IMR-90 (cell line): ENCODE measurements around the gene EXOC8. TPM values are rescaled to one million over a fixed set of nuclear protein-coding genes. Genes with fewer than 3 reads are reported as not detected.

ENCODE experiments used
- ATAC-seq: fragments of 200-7000 bp; cut with Tn5 transposase; 2 replicates; pipeline ENCODE4 v1.9.1; 2020; ENCODE audit warnings: low read depth, mild to moderate bottlenecking, moderate library complexity
- BruUV-seq: library from RNA; stranded (reverse); fragments of 400-500 nt; replicated peaks from 2 replicates; lab custom pipeline; 2021; lab: Mats Ljungman, UMichigan
- CTCF ChIA-PET: fragments of 300-600 bp; formaldehyde crosslinking; extraction: SDS; loops from one replicate; lab custom pipeline; 2021; ENCODE audit warnings: antibody characterized with exemption; lab: Yijun Ruan, JAX
- POLR2A ChIA-PET: fragments of 300-600 bp; sonication (Branson Sonifier 250); formaldehyde crosslinking; loops from one replicate; lab custom pipeline; 2022; ENCODE audit warnings: antibody characterized with exemption; ENCODE audit not compliant: unreplicated experiment; lab: Charles Lee
- DNase-seq: peaks from one replicate; pipeline ENCODE4 v3.0.0; 2013
- H2AFZ ChIP-seq: replicated peaks from 2 replicates; pipeline ENCODE3; 2013; ENCODE audit warnings: low read length, mild to moderate bottlenecking; ENCODE audit not compliant: poor library complexity
- H2AK5ac ChIP-seq: 2 replicates; pipeline ENCODE4 v1.6.1; 2013; ENCODE audit warnings: low read depth, low read length, inconsistent platforms
- H2AK9ac ChIP-seq: replicated peaks from 2 replicates; pipeline ENCODE3; 2013; ENCODE audit warnings: mild to moderate bottlenecking, low read depth, low read length, moderate library complexity; ENCODE audit not compliant: poor library complexity
- H2BK120ac ChIP-seq: 2 replicates; pipeline ENCODE4 v1.6.1; 2013; ENCODE audit warnings: low read depth, low read length, inconsistent platforms
- H2BK15ac ChIP-seq: 3 replicates; pipeline ENCODE4 v1.6.1; 2013; ENCODE audit warnings: low read depth, low read length, inconsistent platforms
- H2BK20ac ChIP-seq: 2 replicates; pipeline ENCODE4 v1.6.1; 2013; ENCODE audit warnings: low read depth, mild to moderate bottlenecking, inconsistent platforms, low read length, moderate library complexity
- H2BK5ac ChIP-seq: 2 replicates; pipeline ENCODE4 v1.6.1; 2013; ENCODE audit warnings: mild to moderate bottlenecking, low read depth, low read length, inconsistent platforms; ENCODE audit not compliant: poor library complexity, severe bottlenecking
- H3K14ac ChIP-seq: replicated peaks from 2 replicates; pipeline ENCODE4 v1.6.1; 2013; ENCODE audit warnings: low read depth, low read length, inconsistent platforms
- H3K18ac ChIP-seq: 2 replicates; pipeline ENCODE4 v1.6.1; 2013; ENCODE audit warnings: low read depth, low read length, control low read depth
- H3K23ac ChIP-seq: 2 replicates; pipeline ENCODE4 v1.6.1; 2013; ENCODE audit warnings: low read depth, low read length, inconsistent platforms
- H3K27ac ChIP-seq: 2 replicates; pipeline ENCODE4 v1.5.1; 2013; ENCODE audit warnings: mild to moderate bottlenecking, control low read depth, low read length; ENCODE audit not compliant: insufficient read depth
- H3K27me3 ChIP-seq: 2 replicates; pipeline ENCODE4 v1.6.1; 2013; ENCODE audit warnings: low read length; ENCODE audit not compliant: control insufficient read depth, insufficient read depth
- H3K36me3 ChIP-seq: 2 replicates; pipeline ENCODE4 v1.6.1; 2013; ENCODE audit warnings: low read length, mixed read lengths; ENCODE audit not compliant: control insufficient read depth, insufficient read depth
- H3K4ac ChIP-seq: 2 replicates; pipeline ENCODE4 v1.6.1; 2013; ENCODE audit warnings: low read depth, low read length, inconsistent platforms
- H3K4me1 ChIP-seq: 2 replicates; pipeline ENCODE4 v1.6.1; 2013; ENCODE audit warnings: low read length, mixed read lengths; ENCODE audit not compliant: control insufficient read depth, insufficient read depth
- H3K4me2 ChIP-seq: 2 replicates; pipeline ENCODE4 v1.6.1; 2013; ENCODE audit warnings: low read depth, mild to moderate bottlenecking, control low read depth, low read length, moderate library complexity
- H3K4me3 ChIP-seq: 2 replicates; pipeline ENCODE4 v1.5.1; 2013; ENCODE audit warnings: low read depth, mild to moderate bottlenecking, control low read depth, low read length, moderate library complexity; ENCODE audit not compliant: insufficient read depth
- H3K56ac ChIP-seq: 2 replicates; pipeline ENCODE4 v1.6.1; 2013; ENCODE audit warnings: low read length, inconsistent platforms; ENCODE audit not compliant: insufficient read depth; ENCODE audit errors: extremely low read depth
- H3K79me1 ChIP-seq, 2 experiments: 2 replicates each; pipeline ENCODE4 v1.6.1; 2013; ENCODE audit warnings: low read length in 2 of 2, inconsistent platforms in 1 of 2, low read depth in 1 of 2
- H3K9ac ChIP-seq: 2 replicates; pipeline ENCODE4 v1.6.1; 2013; ENCODE audit warnings: low read depth, low read length, control low read depth
- H3K9me1 ChIP-seq: 2 replicates; pipeline ENCODE4 v1.6.1; 2013; ENCODE audit warnings: low read length, inconsistent platforms; ENCODE audit not compliant: insufficient read depth
- H3K9me3 ChIP-seq: 2 replicates; pipeline ENCODE4 v1.6.1; 2013; ENCODE audit warnings: low read length; ENCODE audit not compliant: control insufficient read depth, insufficient read depth
- H4K20me1 ChIP-seq: 2 replicates; pipeline ENCODE4 v1.6.1; 2013; ENCODE audit warnings: low read length, inconsistent platforms; ENCODE audit not compliant: insufficient read depth
- H4K5ac ChIP-seq: 2 replicates; pipeline ENCODE4 v1.6.1; 2013; ENCODE audit warnings: mild to moderate bottlenecking, low read depth, low read length, control low read depth
- H4K8ac ChIP-seq, 2 experiments: 2 replicates each; pipeline ENCODE4 v1.6.1; 2013; ENCODE audit warnings: low read depth in 2 of 2, low read length in 2 of 2, control low read depth in 1 of 2, inconsistent platforms in 1 of 2
- H4K91ac ChIP-seq: 2 replicates; pipeline ENCODE4 v1.6.1; 2013; ENCODE audit warnings: low read depth, low read length, inconsistent platforms; ENCODE audit not compliant: insufficient read depth
- BHLHE40 ChIP-seq: fragments of 150-350 bp; IDR thresholded peaks from 2 replicates; pipeline ENCODE4 v1.6.1; 2016; ENCODE audit warnings: mild to moderate bottlenecking, low read depth, low read length
- MAFK ChIP-seq: IDR thresholded peaks from 2 replicates; pipeline ENCODE4 v1.6.1; 2012; ENCODE audit warnings: low read depth, low read length, improper control_type of control experiment
- MAZ ChIP-seq: IDR thresholded peaks from 2 replicates; pipeline ENCODE4 v1.6.1; 2012; ENCODE audit warnings: low read depth, mild to moderate bottlenecking, low read length, improper control_type of control experiment, moderate library complexity, borderline replicate concordance
- NFE2L2 ChIP-seq: fragments of 150-350 bp; IDR thresholded peaks from 2 replicates; pipeline ENCODE4 v1.6.1; 2016; ENCODE audit warnings: low read depth, mild to moderate bottlenecking, low read length
- WGBS, 2 experiments: methylation state at CpG; one replicate each; pipeline versions ENCODE4 v1.1.5 to v1.1.7; 2013; ENCODE audit warnings: missing lambda C conversion rate in 2 of 2; ENCODE audit not compliant: insufficient read length in 1 of 2; ENCODE audit errors: extremely low coverage in 2 of 2; 5-methylcytosine and 5-hydroxymethylcytosine counted together
- dilution Hi-C: fragments of 300-500 bp; cut with HindIII; formaldehyde crosslinking; loops from one replicate; pipeline ENCODE4 v1.14.3; 2018; ENCODE audit warnings: low sequenced_read_pairs; ENCODE audit not compliant: unreplicated experiment
- in situ Hi-C: fragments of 300-500 bp; cut with MboI; formaldehyde crosslinking; loops from 3 replicates; pipeline ENCODE4 v1.14.3; 2019; ENCODE audit warnings: low sequenced_read_pairs, inconsistent platforms, mixed read lengths
- intact Hi-C: fragments of 100-400 bp; cut with micrococcal nuclease; formaldehyde crosslinking; loops from 2 replicates; pipeline ENCODE4 v1.10.0; 2022
- polyA plus RNA-seq, 3 experiments: library from polyadenylated mRNA; depleted of rRNA; stranded (reverse); fragments of >200 nt; gene quantifications; 2 replicates each; pipeline ENCODE4 v1.2.3, GENCODE V29; 2012; ENCODE audit warnings: low replicate concordance in 1 of 3
- total RNA-seq: library from RNA; depleted of rRNA; stranded (reverse); fragments of >200 nt; gene quantifications from 2 replicates; pipeline ENCODE4 v1.2.3, GENCODE V29; 2012
- TF ChIP-seq, protein P1 (sequence below): fragments of 150-350 bp; IDR thresholded peaks from 2 replicates; pipeline ENCODE4 v1.6.1; 2016; ENCODE audit warnings: low read depth, mild to moderate bottlenecking, low read length, moderate library complexity, borderline replicate concordance

The EXOC8 gene
- total and polyA plus RNA-seq, 2 of the 4 experiments (the other 2 are of a cell fraction) = 2.6 to 11.5 TPM

DNA sequence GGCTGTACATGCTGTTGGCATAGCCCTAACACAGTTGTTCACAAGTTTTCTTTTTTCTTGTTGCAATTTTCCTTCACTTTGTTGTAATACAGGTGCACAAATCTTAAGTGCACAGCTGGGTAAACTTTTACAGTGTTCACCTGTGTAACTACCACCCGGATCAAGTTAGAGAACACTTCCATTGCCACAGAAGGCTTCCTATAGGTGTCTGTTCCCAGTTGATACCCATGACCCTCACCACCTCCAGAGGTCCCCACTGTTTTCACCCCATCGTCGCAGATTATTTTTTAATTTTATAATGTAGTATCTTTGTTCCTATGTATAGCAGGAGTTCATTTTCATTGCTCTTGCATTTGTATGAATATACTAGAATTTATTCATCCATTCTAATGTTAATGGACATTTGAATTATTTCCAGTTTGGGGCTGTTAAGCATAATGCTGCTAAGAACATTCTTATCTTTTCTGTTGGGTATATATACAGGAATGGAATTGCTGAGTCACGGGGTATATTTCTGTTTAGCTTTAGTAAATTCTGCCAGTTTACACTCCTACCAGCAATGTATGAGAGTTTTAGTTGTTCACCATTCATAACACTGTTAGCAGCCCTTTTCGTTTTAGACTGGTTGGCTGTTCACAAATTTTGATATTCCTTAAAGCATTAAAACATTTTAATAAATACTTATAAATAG is 16.8 kb upstream of the EXOC8 start:
- Histone ChIP-seq H2BK120ac (no peak overlapping the region), H2AFZ (no peak overlapping the region), H3K27me3 (no peaks in the 10 kb centered on the region), H3K36me3 (peaks cover 3% of the 10 kb centered on the region; the same call in 1 of the 2 replicates), H3K23ac (no peak overlapping the region), H3K27ac (peak overlapping the region; percentile 88; the same call in 1 of the 2 replicates), H3K18ac (peak overlapping the region; percentile 20), H4K20me1 (no peaks in the 10 kb centered on the region), H4K5ac (no peak overlapping the region), H3K4me1 (peaks cover 5% of the 10 kb centered on the region), H2BK15ac (no peak overlapping the region), H2AK9ac (no peak overlapping the region), H3K14ac (no peak overlapping the region), H3K4me3 (no peak overlapping the region), H4K91ac (no peak overlapping the region), H3K9me1 (no peaks in the 10 kb centered on the region), H4K8ac (no peak overlapping the region), H3K9ac (no peak overlapping the region), H3K56ac (no peak overlapping the region), H3K9me3 (no peaks in the 10 kb centered on the region), H3K4me2 (peak overlapping the region; percentile 37; the same call in 1 of the 2 replicates), H3K4ac (peak overlapping the region; percentile 54; the same call in 1 of the 2 replicates), H2AK5ac (peak overlapping the region; percentile 23; the same call in 1 of the 2 replicates), H2BK20ac (peak overlapping the region; percentile 81; the same call in 1 of the 2 replicates), H3K79me1 (peaks cover 12 to 16% of the 10 kb centered on the region in 2 experiments), H2BK5ac (peak overlapping the region; percentile 7)
- dilution Hi-C loops (no loop called here), in situ Hi-C loops (no loop called here), intact Hi-C loops (loop anchor here (5.0 kb wide), 1 partner anchor 403 kb away; no protein-coding TSS in a partner anchor)
- no CpG with 5 or more reads among the region's 5 CpGs for WGBS, 2 experiments
- no TSS peak for BruUV-seq
- ATAC-seq (peak; percentile 86), DNase-seq (peak; percentile 75)
- ChIA-PET POLR2A (no interaction called here), CTCF (interaction anchor here (0.6 to 1.0 kb wide), 4 partner anchors 13 to 1053 kb away, joined by 3 to 4 read pairs (median 3); no protein-coding TSS in a partner anchor)
- TF ChIP-seq NFE2L2 (peak; percentile 97), MAFK (peak; percentile 83), MAZ (no peak), BHLHE40 (no peak)
- TF ChIP-seq, protein P1, sequence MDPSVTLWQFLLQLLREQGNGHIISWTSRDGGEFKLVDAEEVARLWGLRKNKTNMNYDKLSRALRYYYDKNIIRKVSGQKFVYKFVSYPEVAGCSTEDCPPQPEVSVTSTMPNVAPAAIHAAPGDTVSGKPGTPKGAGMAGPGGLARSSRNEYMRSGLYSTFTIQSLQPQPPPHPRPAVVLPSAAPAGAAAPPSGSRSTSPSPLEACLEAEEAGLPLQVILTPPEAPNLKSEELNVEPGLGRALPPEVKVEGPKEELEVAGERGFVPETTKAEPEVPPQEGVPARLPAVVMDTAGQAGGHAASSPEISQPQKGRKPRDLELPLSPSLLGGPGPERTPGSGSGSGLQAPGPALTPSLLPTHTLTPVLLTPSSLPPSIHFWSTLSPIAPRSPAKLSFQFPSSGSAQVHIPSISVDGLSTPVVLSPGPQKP = no peak
